Measurements from ENCODE around the gene GOLGA8B.
"Not testable (repeated sequence)": the region's sequence is repeated elsewhere in the genome, so short reads cannot be mapped to it uniquely, and the experiment has no call there.

The GOLGA8B gene

DNA sequence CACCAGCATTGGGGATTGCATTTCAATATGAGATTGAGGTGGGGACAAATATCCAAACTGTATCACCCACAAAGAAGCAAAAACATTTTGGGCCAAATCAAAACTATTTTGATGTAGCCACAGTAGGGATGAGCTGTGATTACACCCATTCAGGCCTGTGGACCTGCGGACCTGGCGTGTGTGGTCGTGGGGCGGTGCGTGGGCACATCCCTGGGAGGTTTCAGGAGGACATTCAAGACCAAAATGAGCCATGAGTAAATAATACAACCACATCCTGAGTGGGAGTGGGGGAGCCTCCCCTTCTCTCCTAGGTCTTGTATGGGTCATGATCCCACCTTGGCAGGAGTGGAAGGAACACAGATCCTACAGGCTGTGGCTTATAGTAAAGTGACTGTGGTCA is 23.7 kb downstream of the GOLGA8B start:
- H3K27me3 Mint-ChIP-seq; H3K4me3 Mint-ChIP-seq; ATAC-seq; H3K27ac Mint-ChIP-seq; H3K9me3 Mint-ChIP-seq; DNase-seq; H3K36me3 Mint-ChIP-seq (ENCODE audit: low read depth); H3K4me1 Mint-ChIP-seq: not testable (repeated sequence)

DNA sequence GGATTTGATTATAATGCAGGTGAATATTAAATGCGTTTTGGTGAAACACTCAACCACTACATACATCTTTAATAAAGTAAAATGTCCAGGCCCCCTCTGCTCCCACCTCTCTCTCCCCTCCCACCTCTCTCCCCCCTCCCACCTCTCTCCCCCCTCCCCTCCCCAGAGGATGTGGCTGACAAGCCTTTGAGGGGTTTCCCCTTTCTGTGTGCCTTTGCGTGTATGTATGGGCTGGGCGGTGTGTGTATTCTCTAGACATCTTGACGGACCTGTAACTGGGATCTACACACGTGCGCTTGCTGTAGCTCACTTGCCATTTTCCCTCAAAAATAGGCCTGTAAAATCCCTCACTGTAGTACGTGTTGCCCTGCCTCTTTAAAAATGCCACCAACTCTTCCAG is 28.3 kb downstream of the GOLGA8B start:
- H3K9me3 Mint-ChIP-seq; DNase-seq; H3K4me1 Mint-ChIP-seq; H3K36me3 Mint-ChIP-seq (ENCODE audit: low read depth); ATAC-seq; H3K4me3 Mint-ChIP-seq; H3K27ac Mint-ChIP-seq; H3K27me3 Mint-ChIP-seq: not testable (repeated sequence)

DNA sequence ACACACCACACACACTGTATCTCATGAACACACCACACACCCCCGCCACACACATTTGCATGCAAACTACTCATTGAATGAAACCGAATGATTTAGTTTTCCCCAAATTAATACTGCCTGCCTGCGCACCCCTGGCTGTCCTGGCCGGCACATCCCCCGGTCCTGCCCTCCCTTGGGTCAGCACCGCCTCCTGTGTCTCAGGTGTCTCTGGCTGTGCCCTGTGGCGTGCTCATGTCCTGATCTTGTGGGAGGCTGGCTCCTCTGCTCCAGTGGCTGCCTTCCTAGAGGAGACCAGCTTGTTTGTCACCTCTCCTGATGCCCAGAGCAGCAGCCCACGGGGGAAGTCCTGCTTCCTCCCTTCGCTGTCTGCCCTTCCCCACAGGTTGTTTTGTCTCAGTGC is 28.7 kb downstream of the GOLGA8B start:
- not testable (repeated sequence) for H3K27me3 Mint-ChIP-seq, DNase-seq

DNA sequence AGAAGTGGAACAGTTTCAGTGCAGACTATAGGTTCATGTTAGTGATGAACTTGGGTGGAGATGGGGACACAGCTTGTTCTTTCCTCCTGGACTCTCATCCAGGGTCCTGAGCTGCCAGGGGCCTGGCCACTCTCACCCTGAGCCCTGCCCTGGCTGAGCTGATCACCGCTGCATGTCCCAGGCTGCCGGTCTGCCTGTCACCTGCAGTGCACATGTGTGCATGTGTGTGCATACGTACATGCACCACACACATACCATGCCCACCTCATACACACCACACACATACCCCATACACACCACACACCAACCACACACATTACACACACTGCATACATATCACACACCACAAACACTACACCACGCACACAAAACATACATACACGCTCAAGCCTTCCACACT is 29.3 kb downstream of the GOLGA8B start:
- H3K27ac Mint-ChIP-seq; H3K4me1 Mint-ChIP-seq; ATAC-seq; H3K4me3 Mint-ChIP-seq; H3K9me3 Mint-ChIP-seq; H3K27me3 Mint-ChIP-seq; DNase-seq; H3K36me3 Mint-ChIP-seq (ENCODE audit: low read depth): not testable (repeated sequence)

More for the DNA sequence above, 28.7 kb downstream of the GOLGA8B start:
- not testable (repeated sequence) for H3K4me1 Mint-ChIP-seq; H3K4me3 Mint-ChIP-seq; H3K9me3 Mint-ChIP-seq; H3K27ac Mint-ChIP-seq; ATAC-seq; H3K36me3 Mint-ChIP-seq (ENCODE audit: low read depth)

DNA sequence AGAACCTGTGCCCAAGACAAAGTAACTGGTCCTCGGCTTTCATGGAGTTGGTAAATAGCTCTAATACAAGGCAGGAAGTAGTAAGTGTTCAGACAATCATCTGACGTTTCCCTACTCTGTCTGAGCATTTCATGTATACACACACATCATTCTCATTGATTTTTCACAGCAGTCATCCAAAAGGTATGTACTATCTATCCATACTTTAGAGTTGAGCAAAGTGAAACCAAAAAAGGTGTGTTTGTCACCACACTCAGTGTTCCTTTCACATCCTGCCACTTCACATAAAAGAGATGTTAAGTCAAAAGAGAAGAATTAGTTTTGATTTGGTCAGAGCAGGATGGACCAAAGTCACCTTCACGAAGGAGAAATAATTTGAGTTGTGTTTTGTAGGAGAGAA is 33.3 kb downstream of the GOLGA8B start:
- not testable (repeated sequence) for DNase-seq; H3K36me3 Mint-ChIP-seq (ENCODE audit: low read depth); H3K4me3 Mint-ChIP-seq; H3K27ac Mint-ChIP-seq; H3K9me3 Mint-ChIP-seq; H3K4me1 Mint-ChIP-seq; H3K27me3 Mint-ChIP-seq
- ATAC-seq: peak; percentile 73

DNA sequence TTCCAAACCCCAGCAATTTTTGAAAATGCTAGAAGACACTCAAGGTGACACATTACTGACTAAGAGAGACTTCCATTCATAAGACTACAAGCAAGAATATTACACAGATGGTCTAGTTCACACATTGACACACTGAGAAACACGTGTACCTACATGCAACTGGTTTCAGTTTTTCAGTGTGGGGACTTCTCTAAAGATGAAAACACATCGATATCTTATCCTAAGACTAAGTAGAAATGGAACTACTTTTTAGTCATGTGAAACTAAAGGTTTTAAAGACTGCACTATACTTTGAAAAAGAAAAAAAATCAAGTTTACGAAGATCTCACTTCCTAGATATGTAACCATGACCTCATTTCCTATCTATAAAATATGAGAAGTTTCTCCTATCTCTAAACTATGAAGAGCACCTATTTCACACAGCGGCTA is 34.1 kb downstream of the GOLGA8B start:
- not testable (repeated sequence) for DNase-seq; H3K9me3 Mint-ChIP-seq; H3K27ac Mint-ChIP-seq; H3K27me3 Mint-ChIP-seq; H3K36me3 Mint-ChIP-seq (ENCODE audit: low read depth); H3K4me1 Mint-ChIP-seq; H3K4me3 Mint-ChIP-seq
- peak; percentile 68 for ATAC-seq

DNA sequence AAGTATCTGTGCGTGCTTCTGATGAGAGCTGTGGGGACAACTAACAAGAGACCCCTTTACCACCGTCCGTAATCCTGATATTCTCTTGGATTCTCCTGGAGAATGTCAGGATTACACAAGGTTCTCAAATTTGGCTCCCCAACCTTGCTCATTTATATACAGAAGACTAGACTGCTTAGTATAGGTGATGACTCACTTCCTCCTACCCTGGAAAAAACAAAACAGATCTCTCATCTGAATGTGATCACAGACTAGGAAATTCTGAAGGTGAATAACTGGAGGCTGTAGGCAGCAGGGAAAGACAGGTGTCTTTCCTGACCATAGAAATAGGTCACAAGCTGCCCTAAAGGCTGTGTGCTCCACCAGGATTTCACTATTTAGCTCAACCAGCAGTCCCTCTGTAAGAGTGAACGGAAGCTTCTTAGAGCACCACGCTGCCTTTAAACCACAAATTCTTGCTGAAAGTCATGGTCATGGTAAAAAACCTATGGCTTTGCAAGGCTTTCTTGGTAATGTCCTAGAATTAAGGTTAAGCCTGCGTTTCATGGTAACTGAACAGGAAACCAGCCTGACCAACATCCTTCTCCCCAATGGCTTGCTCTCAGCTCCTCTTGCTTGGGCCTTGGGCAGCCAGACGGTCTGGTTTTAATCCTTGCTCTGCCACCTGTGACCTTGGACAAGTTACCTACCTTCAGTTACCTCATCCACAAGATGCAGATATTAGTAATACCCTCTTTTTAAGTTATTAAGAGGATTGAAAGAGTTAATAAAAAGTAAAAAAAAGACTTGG is 39.4 kb downstream of the GOLGA8B start:
- H3K36me3 Mint-ChIP-seq (ENCODE audit: low read depth); H3K27me3 Mint-ChIP-seq; H3K9me3 Mint-ChIP-seq; H3K4me3 Mint-ChIP-seq; H3K4me1 Mint-ChIP-seq; H3K27ac Mint-ChIP-seq; DNase-seq: not testable (repeated sequence)
- ATAC-seq: peak; percentile 97

DNA sequence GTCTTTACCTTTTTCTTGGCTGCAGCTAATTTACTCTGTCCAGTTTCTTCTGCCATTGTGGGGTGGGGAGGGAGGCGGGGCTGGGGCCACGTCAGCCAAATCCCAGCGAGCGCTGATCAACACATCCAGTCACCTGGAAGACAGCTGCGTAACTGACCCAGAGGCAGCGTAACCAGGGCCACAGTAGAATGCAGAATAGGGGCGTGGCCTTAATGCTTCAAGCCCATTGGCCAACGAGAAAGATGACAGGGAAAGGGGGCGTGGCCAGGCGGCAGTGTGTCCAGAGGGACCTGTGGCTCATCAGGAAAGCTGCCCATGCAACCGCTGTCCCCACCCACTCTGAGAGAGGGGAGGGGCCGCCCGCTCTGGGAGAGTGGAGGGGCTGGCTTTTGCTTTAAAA is 47.6 kb downstream of the GOLGA8B start:
- H3K36me3 Mint-ChIP-seq (ENCODE audit: low read depth); ATAC-seq; H3K4me1 Mint-ChIP-seq: not testable (repeated sequence)

More for the DNA sequence above, 47.6 kb downstream of the GOLGA8B start:
- H3K4me3 Mint-ChIP-seq, H3K27ac Mint-ChIP-seq, DNase-seq, H3K27me3 Mint-ChIP-seq, H3K9me3 Mint-ChIP-seq: not testable (repeated sequence)

All from activated naive CD8-positive, alpha-beta T cell treated with anti-CD3 and anti-CD28 coated beads, Interleukin-2, amount 50 U/mL, for 24 hours (primary cell).